ENCODE data around the gene ZNF273. TPM values are rescaled to one million over a fixed set of nuclear protein-coding genes. Genes with fewer than 3 reads are reported as not detected.
A peak's percentile ranks its signal among the peaks of the same experiment; 100 is the strongest.

Gene ZNF273
- total RNA-seq, 1 donor from 2014 or later = 1.1 TPM

DNA sequence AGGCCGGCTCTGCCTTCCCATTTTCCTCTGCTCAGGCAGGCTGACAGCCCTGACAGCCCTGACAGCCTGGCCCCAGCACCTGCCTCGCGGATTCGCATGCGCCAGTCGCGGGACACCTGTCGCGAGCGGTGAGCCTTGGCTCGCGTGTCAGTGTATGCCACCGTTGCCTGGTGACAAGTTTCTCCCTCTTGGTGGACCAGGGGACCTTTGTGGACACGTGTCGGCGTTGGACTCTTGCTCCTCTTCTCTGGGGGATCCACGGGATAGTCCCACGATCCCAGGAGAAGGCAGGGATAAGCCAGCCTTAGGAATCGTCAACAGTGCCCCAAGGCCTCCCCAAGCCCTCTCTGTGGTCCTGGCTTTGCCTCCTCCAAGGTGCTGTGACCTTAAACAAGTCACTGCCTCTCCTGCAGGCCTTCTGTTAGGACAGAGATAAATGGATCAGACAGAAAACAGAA, 18.1 kb upstream of the ZNF273 start:
- H3K4me1 ChIP-seq = peaks cover 37% of the 10 kb centered on the region
- H3K4me3 ChIP-seq = no peak overlapping the region
- H3K27ac ChIP-seq (replicated peaks) = no peak overlapping the region
- no peak for DNase-seq
- intact Hi-C loops (cut with micrococcal nuclease) = no loop called here
- peaks cover 4% of the 10 kb centered on the region for H3K9me3 ChIP-seq (replicated peaks)
- H3K27me3 ChIP-seq (ENCODE audit: low read depth) = peaks cover 40% of the 10 kb centered on the region
- no peaks in the 10 kb centered on the region for H3K36me3 ChIP-seq
- TF ChIP-seq, protein P1, sequence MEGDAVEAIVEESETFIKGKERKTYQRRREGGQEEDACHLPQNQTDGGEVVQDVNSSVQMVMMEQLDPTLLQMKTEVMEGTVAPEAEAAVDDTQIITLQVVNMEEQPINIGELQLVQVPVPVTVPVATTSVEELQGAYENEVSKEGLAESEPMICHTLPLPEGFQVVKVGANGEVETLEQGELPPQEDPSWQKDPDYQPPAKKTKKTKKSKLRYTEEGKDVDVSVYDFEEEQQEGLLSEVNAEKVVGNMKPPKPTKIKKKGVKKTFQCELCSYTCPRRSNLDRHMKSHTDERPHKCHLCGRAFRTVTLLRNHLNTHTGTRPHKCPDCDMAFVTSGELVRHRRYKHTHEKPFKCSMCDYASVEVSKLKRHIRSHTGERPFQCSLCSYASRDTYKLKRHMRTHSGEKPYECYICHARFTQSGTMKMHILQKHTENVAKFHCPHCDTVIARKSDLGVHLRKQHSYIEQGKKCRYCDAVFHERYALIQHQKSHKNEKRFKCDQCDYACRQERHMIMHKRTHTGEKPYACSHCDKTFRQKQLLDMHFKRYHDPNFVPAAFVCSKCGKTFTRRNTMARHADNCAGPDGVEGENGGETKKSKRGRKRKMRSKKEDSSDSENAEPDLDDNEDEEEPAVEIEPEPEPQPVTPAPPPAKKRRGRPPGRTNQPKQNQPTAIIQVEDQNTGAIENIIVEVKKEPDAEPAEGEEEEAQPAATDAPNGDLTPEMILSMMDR (IDR thresholded peaks at IDR 0.05; ENCODE audit: borderline replicate concordance) = no peak

DNA sequence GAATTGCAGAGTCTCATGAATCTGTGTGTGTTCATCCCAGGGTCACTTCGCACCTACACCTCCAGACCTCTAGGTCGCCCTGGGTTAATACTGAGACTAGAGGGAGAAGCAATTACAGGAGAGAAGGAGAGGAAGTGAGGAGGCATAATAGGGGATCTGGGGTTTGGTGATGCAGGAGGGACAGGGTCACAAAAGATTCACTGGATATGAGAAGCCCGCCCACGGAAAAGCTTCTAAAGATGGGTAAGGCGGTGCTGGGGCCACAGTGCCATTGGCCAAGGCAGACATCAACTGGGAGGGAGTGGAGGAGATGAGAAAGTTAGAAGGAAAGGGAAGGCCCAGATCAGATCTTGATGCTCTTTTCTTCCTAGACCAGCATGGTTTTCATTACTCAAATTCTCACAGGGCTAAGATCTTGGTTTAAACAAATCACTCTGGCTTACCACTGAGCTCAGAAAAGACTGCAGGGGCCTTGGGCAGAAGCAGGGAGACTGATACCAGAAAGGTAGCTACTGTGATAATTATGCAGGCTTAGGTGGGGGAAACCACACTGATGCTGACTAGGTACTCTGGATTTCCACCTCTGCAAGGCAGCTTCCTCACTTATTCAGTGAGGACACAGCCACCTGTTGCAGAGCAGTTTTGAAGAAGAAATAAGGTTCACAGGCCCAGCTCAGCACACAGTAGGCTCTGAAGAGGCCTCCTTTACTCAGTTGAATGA, 17.4 kb upstream of the ZNF273 start:
- Histone ChIP-seq H3K36me3 (no peaks in the 10 kb centered on the region), H3K4me3 (no peak overlapping the region), H3K9me3 (replicated peaks) (no peaks in the 10 kb centered on the region), H3K4me1 (peaks cover 37% of the 10 kb centered on the region), H3K27ac (replicated peaks) (no peak overlapping the region), H3K27me3 (ENCODE audit: low read depth) (peaks cover 40% of the 10 kb centered on the region)
- TF ChIP-seq, protein P1 (IDR thresholded peaks at IDR 0.05; ENCODE audit: borderline replicate concordance) = no peak
- DNase-seq = no peak
- intact Hi-C loops (cut with micrococcal nuclease) = no loop called here

DNA sequence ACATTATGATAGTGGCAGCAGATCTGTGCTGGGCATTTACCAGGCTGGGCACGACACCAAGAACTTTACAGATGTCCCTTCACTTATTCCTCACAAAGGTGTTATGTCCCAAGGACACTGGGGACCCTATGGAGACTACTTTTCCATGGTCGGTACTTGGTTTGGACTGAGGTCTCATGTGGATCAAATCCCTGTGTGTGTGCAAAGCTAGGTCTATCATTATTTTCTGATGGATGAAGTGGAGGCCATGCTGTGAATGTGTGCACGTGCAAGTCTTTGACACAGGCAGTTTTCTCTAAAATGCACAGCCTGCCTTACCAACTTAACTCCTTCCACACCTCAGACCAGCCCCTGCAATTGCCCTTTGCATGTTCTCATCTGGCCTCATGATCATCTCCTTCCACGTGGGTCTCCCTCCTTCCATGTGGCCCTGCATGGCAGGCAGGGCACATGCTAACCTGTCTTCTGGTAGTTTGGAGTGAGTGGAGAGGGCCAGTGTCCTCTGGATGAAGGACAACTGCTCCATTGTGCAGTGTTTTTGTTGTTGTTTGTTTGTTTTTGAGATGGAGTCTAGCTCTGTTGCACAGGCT, 16.0 kb upstream of the ZNF273 start:
- Histone ChIP-seq H3K27me3 (ENCODE audit: low read depth) (peaks cover 40% of the 10 kb centered on the region), H3K27ac (replicated peaks) (no peak overlapping the region), H3K9me3 (replicated peaks) (no peaks in the 10 kb centered on the region), H3K36me3 (no peaks in the 10 kb centered on the region), H3K4me3 (no peak overlapping the region), H3K4me1 (peaks cover 39% of the 10 kb centered on the region)
- no peak for DNase-seq
- TF ChIP-seq, protein P1 (IDR thresholded peaks at IDR 0.05; ENCODE audit: borderline replicate concordance) = no peak
- intact Hi-C loops (cut with micrococcal nuclease) = no loop called here

DNA sequence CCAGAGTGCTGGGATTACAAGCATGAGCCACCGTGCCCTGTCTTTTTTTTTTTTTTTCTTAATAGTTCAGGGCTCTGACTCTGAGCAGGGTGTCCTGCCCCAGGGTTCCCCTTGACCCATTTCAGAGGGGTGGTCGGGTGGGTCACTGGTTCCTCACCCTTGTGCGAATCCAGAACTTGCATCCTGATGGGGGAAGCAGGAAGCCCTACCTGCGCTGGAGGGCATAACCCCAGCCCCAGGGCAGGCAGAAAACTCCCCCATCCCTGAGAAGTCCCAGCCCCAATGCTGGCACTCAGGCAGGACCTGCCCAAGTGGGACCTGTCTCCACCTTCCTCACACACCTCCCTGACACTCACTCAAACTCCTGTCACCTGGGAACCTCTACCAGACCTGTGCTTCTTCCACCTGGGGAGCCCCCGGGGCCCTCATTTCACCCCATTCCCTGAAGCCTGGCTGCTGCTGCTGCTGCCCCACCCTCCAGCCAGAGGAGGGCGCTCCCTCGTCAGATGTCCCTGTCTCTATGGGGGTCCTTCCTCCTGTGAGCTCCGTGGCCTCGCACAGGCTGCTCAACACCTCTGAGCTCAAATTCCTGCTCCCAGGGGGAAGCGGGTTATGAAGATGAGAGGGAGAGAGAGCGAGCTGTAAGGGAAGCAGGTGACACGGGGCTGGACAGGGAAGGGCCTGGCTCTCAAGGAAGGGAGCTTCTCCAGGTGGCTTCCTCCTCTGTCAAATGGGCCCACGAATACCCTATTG, 15.1 kb upstream of the ZNF273 start:
- H3K9me3 ChIP-seq (replicated peaks) = no peaks in the 10 kb centered on the region
- peak overlapping the region; percentile 70 for H3K4me3 ChIP-seq
- intact Hi-C loops (cut with micrococcal nuclease) = no loop called here
- no peaks in the 10 kb centered on the region for H3K36me3 ChIP-seq
- TF ChIP-seq, protein P1 (IDR thresholded peaks at IDR 0.05; ENCODE audit: borderline replicate concordance) = peak; percentile 59
- no peak for DNase-seq
- H3K27me3 ChIP-seq (ENCODE audit: low read depth) = peaks cover 39% of the 10 kb centered on the region
- no peak overlapping the region for H3K27ac ChIP-seq (replicated peaks)
- H3K4me1 ChIP-seq = peaks cover 30% of the 10 kb centered on the region

DNA sequence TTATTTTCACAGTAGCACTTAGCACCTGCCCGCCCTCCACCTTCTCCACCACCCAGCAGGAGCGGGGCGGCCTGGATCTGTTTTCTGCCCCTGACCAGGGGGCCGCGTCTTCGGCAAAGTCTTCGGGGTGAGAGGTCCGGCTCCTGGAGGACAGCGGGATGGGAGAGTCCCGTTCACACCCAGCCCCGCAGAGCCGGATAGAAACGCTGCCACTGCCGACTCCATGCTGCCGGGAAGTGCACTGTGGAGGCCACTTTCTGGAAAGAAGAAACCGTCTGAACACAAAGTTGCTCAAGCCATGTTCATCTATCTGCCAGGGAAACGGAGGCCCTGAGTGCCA, 14.5 kb upstream of the ZNF273 start:
- no peaks in the 10 kb centered on the region for H3K36me3 ChIP-seq
- TF ChIP-seq, protein P1 (IDR thresholded peaks at IDR 0.05; ENCODE audit: borderline replicate concordance) = no peak
- intact Hi-C loops (cut with micrococcal nuclease) = no loop called here

More for the DNA sequence above, 14.5 kb upstream of the ZNF273 start:
- Histone ChIP-seq H3K27me3 (ENCODE audit: low read depth) (peaks cover 33% of the 10 kb centered on the region), H3K27ac (replicated peaks) (no peak overlapping the region), H3K4me1 (peaks cover 26% of the 10 kb centered on the region), H3K4me3 (peak overlapping the region; percentile 70), H3K9me3 (replicated peaks) (no peaks in the 10 kb centered on the region)
- no peak for DNase-seq
